HG03442 (cell line): ENCODE data around the gene STX4.

Experiments used
- ATAC-seq: cut with Tn5 transposase; IDR thresholded peaks from one replicate; pipeline ENCODE4 v1.9.1; 2021; ENCODE audit warnings: mild to moderate bottlenecking, moderate library complexity; ENCODE audit not compliant: unreplicated experiment

The STX4 gene

GRCh38 chr16:31032736-31033708 lies at the start of gene STX4:
Gene STX4, plus strand, starts transcription at chr16:31033558. Its CDS starts 248 bp downstream, at chr16:31033806.
- peak; percentile 78 for ATAC-seq

DNA sequence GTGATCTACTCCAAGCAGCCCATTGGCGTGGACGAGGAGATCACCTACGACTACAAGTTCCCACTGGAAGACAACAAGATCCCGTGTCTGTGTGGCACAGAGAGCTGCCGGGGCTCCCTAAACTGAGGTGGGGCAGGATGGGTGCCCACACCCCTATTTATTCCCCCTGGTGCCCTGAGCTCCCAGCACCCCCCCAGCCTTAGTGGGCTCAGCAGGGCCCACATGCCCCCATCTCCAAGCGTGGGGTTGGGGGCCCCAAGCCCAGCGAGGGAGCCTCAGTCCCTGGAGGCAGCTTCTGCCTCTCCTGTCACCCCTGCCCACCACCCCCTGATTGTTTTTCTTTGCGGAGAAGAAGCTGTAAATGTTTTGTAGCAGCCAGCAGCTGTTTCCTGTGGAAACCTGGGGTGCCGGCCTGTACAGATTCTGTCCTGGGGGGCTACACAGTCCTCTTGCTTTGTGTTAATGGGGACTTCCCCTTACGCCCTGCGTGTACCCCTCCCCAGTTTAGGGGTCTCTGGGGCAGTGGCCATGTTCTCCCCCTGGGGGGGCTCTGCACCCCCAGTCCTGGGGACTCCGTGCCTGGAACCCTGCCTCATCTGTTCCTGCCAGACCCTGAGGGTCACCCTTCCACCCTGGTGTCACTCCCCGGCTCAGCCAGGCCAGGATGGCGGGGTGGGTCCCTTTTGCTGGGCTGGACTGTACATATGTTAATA lies 49.3 kb upstream of the STX4 start:
- no peak for ATAC-seq

- ATAC-seq = no peak
Observed at GRCh38 chr16:30984669-30985400, 48.5 kb upstream of the STX4 start, which contains the start of gene HSD3B7. Gene HSD3B7, plus strand, starts transcription at chr16:30985207. Its CDS starts 452 bp downstream, at chr16:30985659.

GRCh38 chr16:30985401-30986128 lies 47.8 kb upstream of the STX4 start:
- ATAC-seq = no peak

DNA sequence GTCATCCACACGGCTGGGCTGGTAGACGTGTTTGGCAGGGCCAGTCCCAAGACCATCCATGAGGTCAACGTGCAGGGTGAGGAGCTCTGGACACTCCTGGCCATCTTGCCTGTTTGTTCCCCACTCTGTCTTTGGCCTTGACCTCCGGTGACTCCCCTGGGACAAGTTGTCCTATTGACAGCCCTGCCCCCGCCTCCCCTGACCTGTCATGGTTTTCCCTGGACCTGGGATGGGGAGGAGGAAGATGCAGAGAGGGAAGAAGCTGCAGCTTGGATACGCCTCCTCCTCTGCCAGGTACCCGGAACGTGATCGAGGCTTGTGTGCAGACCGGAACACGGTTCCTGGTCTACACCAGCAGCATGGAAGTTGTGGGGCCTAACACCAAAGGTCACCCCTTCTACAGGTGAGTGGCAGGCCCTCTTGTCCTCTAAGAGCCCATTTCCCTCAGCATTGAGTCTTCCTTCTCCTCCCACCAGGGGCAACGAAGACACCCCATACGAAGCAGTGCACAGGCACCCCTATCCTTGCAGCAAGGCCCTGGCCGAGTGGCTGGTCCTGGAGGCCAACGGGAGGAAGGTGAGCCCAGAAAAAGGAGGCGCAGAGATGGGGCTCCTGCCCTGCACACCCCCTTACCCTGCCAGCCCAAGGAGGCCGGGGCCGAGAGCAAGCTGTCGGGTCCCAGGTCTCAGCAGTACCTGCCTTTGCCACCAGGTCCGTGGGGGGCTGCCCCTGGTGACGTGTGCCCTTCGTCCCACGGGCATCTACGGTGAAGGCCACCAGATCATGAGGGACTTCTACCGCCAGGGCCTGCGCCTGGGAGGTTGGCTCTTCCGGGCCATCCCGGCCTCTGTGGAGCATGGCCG lies 47.0 kb upstream of the STX4 start:
- ATAC-seq = no peak

GRCh38 chr16:30987581-30988190 lies 45.7 kb upstream of the STX4 start:
- ATAC-seq = no peak

DNA sequence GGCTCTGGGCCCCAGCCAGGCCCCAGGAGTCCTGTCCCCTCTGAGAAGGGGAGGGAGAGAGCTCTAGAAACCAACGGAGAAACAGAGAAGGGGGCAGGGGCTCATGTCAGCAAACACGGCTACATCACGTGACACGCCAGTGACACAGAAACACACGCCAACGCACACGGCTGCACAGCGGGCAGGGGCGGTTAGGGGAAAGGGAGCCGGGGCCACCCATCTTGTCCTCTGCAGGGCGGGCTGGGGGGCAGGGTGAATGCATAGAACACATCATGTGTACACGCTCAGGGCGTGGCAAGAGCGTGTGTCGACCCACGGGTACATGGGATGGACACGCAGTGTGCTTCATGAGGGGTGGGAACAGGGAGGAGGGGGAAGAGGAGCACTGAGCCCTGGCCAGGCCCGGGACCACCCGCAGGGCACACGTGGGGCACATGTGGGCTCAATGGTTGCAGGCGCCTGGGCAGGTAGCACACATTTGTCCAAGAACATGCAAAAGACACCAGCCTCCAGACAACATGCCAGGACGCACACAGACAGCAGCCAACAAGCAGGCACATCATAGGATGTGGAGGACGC lies 43.8 kb upstream of the STX4 start:
- ATAC-seq = no peak

- ATAC-seq = no peak
Observed at GRCh38 chr16:30990105-30990504, 43.3 kb upstream of the STX4 start.

DNA sequence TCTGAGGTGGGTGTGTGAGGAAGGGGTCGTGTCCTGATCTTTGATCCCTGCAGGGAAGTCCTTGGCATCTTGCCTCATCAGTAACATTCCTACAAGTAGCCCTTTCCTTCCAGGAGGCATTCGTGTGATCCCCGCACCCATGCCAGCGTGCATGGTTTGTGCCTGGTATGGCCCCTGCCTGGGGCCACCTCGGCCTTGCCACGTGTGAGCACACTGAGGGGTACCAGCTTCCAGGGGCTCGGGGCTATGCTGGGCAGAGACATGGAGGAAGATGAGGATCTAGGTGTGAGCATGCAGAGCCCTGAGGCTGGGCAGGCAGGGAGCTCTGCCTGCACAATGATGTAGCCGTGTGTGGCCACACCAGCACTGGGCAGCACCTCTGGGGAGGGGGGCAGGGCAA lies 42.3 kb upstream of the STX4 start:
- ATAC-seq = no peak

DNA sequence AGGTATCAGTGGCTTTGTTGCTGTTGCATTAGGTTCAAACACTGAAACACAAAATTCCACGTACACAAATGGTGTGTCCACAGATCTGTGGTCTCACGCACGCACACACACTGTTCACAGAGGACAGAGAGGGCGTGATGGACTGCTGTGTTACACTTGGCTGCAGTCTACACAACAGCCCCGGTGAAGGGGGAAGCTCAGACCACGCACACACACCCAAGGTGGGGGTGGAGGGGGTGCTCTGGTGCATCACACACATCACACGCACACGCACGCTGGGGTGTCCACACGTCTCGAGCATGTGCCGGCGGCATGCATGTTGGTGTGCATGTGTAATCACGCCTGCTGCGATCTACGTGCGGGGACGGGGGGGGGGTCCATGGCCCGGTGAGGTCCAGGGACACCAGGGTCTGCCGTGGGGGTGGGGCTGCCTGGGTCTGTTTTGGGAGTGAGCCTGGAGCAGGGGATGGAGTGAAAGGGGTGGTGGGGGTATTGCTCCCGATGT lies 41.0 kb upstream of the STX4 start:
- ATAC-seq = no peak

GRCh38 chr16:30992931-30993816 lies 40.2 kb upstream of the STX4 start:
- no peak for ATAC-seq

DNA sequence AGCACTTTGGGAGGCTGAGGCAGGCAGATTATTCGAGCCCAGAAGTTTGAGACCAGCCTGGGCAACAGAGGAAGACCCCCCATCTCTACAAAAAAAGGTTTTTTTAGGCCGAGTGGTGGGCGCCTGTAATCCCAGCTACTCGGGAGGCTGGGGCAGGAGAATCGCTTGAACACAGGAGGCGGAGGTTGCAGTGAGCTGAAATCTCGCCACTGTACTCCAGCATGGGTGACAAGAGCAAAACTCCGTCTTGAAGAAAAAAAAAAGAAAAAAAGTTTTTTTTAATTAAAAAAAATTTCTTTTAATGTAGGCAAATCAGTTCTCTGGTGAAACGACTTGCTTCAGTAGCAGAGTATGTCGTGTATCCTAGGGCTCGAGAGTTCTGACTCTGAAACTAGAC lies 37.4 kb upstream of the STX4 start:
- ATAC-seq = no peak

DNA sequence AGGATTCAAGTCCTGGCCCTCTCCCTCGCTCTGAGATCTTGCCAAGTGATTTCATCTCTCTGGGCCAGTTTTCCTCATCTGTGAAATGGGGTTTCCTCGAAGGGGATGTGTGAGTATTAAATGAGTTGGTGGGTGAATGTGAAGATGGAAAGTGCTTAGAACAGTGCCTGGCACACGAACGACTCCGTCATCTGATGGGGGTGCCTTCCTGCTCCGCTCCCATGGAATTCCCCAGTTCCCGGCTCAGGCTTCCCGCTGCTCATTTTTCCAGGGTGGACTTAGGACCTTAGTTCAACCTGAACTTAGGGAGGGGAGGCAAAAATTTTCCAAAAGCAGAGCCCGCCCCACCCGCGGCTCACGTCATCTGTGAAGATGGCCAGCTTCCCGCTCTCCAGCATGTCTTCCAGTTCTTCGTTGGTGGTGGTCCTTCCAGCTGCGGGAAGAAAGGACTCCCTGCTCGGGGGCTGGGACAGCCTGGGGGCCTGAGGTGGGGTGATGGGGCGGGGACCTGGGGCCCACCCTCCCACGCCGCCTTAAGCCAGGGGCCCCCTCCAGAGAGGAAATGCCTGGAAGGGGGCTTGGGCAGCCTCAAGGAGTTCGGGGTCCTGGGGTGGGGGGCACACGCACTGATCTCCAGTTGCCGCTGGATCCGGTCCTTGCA lies 36.9 kb upstream of the STX4 start:
- peak; percentile 5 for ATAC-seq

DNA sequence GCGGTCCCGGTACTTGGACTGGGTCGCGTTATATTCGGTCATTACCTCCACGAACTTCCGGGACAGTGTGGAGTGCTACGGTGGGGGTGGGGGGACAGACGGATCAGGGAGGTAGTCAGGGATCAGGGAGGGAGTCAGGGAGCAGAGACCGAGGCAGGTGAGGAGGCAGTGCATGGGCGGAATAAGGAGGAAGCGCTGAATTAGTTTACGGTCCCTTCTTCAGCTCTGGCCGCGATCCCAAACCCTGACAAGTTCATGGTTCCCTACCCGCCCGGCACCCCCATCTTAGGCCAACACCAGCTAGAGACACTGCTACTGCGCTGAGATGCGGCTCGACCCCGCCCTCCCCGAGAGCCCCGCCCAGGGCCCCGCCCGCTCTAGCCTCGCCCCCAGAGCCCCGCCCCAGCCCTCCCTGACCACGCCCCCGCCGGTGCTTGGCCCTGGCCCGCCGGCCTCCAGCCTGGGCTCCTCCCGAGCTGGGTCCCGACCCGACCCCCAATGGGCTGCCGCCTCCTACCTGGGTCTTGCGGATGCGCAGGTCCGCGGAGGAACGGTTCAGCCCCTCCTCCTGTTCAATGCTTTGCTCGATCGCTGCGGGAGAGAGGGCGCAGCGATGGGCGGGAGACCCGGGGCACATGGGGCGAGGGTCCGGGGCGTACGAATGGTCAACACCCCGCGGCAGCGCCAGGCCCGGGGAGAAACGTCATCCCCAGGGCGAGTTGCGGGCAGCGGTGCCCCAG lies 36.2 kb upstream of the STX4 start:
- ATAC-seq = peak; percentile 66

DNA sequence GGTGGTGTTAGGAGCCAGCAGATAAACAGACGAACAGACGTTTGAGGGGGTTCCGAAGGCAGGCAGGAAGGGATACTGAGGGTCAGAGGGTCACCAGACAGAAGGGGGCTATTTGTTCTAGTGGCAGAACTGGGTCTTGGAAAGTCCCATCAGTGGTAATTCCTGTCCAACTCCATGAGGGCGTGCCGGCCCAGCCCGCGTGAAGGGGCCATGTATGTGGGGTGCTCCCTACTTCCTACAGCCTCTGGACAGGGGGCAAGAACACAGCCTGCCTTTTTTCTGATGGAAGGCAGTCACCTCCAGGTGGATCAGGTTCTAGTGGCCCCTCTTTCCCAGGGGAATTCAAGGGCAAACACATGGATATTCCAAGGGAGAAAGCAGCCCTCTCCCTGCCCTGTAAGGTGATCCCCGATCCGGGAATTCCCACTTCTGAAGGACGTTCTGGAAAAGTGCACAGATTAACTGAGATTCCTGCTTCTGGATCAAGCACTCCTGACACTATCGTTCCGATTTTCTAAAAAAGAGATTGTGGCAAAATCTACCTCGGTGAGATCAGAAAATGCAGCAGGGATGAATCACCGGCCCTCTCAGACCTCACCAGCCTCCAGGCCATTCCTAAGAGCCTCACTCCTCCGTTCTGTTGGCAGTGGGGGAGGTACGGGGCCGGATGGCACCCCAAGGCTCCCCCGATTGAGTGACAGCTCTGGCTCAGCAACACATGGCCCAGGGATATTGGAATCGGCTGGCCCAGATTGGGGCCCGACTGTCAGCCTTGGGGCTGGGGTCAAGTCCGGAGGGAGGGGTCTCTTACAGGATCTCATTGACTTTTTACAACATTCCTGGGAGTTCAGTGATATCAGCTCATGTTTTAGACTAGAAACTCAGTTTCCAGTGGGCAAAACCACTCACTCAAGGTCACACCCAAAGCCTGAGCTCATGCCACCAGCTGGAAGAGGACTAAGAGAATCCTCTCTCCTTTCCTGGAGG lies 35.3 kb upstream of the STX4 start:
- ATAC-seq = no peak
